HL-60 (cell line): ENCODE measurements around the gene CYP4Z1.
"Not testable (repeated sequence)": the region's sequence is repeated elsewhere in the genome, so short reads cannot be mapped to it uniquely, and the experiment has no call there.

Experiments
- POLR2AphosphoS5 ChIP-seq: IDR thresholded peaks from 2 replicates; pipeline ENCODE4 v1.6.1; 2012; ENCODE audit warnings: low read depth
- REST ChIP-seq: IDR thresholded peaks from 2 replicates; pipeline ENCODE4 v1.6.1; 2012; ENCODE audit warnings: low read depth; ENCODE audit not compliant: insufficient replicate concordance
- SPI1 ChIP-seq: IDR thresholded peaks from 2 replicates; pipeline ENCODE4 v1.6.1; 2012; ENCODE audit warnings: low read depth, mild to moderate bottlenecking, borderline replicate concordance
- TF ChIP-seq, protein P1 (sequence below): IDR thresholded peaks from one replicate; pipeline ENCODE4 v1.5.1; 2011; ENCODE audit warnings: low read length, control low read depth, inconsistent platforms; ENCODE audit not compliant: insufficient read depth

GRCh38 chr1:47069509-47069908 lies 2.5 kb downstream of the CYP4Z1 start:
- TF ChIP-seq, protein P1, sequence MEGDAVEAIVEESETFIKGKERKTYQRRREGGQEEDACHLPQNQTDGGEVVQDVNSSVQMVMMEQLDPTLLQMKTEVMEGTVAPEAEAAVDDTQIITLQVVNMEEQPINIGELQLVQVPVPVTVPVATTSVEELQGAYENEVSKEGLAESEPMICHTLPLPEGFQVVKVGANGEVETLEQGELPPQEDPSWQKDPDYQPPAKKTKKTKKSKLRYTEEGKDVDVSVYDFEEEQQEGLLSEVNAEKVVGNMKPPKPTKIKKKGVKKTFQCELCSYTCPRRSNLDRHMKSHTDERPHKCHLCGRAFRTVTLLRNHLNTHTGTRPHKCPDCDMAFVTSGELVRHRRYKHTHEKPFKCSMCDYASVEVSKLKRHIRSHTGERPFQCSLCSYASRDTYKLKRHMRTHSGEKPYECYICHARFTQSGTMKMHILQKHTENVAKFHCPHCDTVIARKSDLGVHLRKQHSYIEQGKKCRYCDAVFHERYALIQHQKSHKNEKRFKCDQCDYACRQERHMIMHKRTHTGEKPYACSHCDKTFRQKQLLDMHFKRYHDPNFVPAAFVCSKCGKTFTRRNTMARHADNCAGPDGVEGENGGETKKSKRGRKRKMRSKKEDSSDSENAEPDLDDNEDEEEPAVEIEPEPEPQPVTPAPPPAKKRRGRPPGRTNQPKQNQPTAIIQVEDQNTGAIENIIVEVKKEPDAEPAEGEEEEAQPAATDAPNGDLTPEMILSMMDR, result not testable (repeated sequence)
- not testable (repeated sequence) for TF ChIP-seq POLR2AphosphoS5, SPI1, REST
